Activated CD8-positive, alpha-beta memory T cell treated with anti-CD3 and anti-CD28 coated beads for 36 hours (primary cell): ENCODE data around the gene EHMT2. TPM values are rescaled to one million over a fixed set of nuclear protein-coding genes. Genes with fewer than 3 reads are reported as not detected.

Source experiments
- CTCF ChIA-PET: fragments of 350-600 bp; sonication (Branson Sonifier 250); formaldehyde crosslinking; loops from one replicate; lab custom pipeline; 2021; ENCODE audit warnings: antibody characterized with exemption; lab: Charles Lee
- POLR2A ChIA-PET: fragments of 350-600 bp; sonication (Branson Sonifier 250); formaldehyde crosslinking; loops from one replicate; lab custom pipeline; 2021; ENCODE audit warnings: antibody characterized with exemption; lab: Charles Lee
- total RNA-seq, 2 experiments: library from RNA; stranded (reverse); gene quantifications; one replicate each; pipeline ENCODE4 v1.2.3, GENCODE V29; 2021

The EHMT2 gene
- total RNA-seq, 2 experiments from 2014 or later = 67.4 to 67.8 TPM

DNA sequence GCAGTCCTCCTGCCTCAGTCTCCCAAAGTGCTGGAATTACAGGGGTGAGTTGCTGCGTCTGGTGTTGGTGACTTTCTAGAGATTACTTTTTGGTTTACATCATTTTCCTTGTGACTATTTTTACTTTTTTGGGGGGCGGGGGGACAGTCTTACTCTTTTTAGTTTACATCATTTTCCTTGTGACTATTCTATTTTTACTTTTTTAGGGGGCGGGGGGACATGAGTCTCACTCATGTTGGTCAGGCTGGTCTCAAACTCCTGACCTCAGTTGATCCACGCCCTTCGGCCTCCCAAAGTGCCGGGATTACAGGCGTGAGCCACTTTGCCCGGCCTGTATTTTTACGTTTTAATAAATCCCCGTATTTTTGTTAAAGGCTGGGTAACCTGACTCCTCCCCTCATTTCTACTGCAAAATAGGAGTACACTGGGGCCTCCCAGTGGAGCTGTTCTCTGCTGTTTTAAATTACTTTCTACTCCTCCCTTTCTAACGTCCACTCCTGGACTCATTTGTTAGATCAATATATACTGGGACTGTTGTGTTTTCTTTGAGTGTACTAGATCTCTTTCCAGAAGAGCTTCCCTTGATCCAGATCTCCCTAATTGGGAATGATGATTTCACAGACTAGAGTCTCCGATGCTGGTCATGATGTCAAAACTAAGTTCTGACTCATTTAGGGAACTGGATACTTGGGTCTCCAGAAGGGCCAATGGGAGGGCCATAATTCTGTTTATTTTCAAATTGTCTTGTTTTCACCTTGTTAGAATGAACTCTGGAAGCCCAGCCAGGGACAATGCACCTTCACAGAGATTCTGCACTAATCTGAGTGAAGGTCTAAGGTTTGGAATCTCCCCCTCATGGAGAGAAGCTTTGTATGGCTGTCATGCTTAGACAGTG is 60.8 kb downstream of the EHMT2 start:
- CTCF ChIA-PET = interaction anchor here (0.6 to 3.1 kb wide), 6 partner anchors 26 to 97 kb away, joined by 3 to 8 read pairs (median 4); partner anchors contain the start of genes MSH5 and NEU1
- POLR2A ChIA-PET = interaction anchor here (0.7 to 1.2 kb wide), 4 partner anchors 23 to 40 kb away, joined by 3 to 7 read pairs (median 4); partner anchors contain the start of gene NEU1

DNA sequence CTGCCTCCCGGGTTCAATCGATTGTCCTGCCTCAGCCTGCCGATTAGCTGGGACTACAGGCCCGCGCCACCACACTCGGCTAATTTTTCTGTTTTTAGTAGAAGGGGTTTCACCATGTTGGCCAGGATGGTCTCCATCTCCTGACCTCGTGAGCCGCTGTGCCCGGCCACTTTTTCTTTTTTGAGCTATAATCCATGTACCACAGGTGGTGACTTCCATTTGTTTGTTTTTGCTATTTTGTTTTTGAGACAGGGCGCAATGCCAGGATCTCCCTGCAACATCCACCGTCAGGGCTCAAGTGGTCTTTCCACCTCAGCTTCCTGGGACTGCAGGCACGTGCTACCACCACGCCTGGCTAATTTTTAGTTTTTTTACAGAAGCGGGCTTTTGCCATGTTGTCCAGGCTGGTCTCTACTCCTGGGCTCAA is 61.4 kb downstream of the EHMT2 start:
- CTCF ChIA-PET = interaction anchor here (0.7 to 3.1 kb wide), 6 partner anchors 27 to 153 kb away, joined by 3 to 8 read pairs (median 4); partner anchors contain the start of genes NEU1 and VARS1
- POLR2A ChIA-PET = interaction anchor here (0.7 to 1.4 kb wide), 4 partner anchors 9 to 39 kb away, joined by 3 to 7 read pairs (median 4); partner anchors contain the start of gene NEU1

DNA sequence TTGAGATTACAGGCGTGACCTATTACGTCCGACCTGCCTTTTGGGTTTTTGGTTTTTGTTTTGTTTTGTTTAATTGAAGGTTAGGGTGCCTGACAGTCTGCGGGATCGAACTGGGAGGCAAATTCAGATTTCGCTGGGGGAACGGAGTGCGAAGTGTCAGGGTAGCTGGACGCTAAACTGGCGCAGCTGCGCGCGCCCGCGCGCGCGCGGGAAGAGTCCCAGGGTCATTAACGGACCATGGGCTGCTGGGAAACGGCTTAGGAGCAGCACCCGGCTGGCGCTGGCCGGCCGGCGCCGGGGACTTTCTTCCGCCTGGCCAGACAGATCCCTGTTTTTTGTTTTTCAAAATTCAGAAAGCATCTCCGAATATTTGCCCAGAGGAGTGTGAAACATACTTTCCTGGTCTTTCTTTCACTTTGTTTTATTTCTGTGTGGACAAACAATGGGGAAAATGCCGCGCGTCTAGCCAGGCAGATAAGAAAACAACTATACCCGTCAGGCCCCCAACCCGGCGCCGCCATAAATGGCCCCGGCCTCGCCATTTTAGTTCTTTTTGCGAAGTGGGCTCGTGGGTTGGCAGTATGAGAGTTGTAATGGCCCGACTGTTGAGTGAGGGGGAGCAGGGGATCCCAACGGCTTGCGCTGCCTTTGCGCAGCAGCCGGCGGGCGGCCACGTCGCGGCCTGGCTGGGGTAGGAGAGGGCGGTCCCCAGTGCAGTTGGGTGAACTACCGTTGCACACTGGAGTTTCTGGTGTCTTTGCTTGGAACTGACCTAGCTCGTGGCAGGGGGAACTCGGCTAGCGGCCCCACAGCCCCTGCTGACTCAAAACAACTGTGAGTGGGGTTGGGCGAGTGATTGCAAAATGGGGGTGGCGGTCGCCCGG is 62.9 kb downstream of the EHMT2 start:
- POLR2A ChIA-PET = interaction anchor here (0.6 to 1.7 kb wide), 11 partner anchors 9 to 1216 kb away, joined by 3 to 9 read pairs (median 5); partner anchors contain the start of gene NEU1
- CTCF ChIA-PET = interaction anchor here (0.7 to 3.1 kb wide), 5 partner anchors 22 to 170 kb away, joined by 3 to 8 read pairs (median 5); partner anchors contain the start of genes NEU1 and VARS1

DNA sequence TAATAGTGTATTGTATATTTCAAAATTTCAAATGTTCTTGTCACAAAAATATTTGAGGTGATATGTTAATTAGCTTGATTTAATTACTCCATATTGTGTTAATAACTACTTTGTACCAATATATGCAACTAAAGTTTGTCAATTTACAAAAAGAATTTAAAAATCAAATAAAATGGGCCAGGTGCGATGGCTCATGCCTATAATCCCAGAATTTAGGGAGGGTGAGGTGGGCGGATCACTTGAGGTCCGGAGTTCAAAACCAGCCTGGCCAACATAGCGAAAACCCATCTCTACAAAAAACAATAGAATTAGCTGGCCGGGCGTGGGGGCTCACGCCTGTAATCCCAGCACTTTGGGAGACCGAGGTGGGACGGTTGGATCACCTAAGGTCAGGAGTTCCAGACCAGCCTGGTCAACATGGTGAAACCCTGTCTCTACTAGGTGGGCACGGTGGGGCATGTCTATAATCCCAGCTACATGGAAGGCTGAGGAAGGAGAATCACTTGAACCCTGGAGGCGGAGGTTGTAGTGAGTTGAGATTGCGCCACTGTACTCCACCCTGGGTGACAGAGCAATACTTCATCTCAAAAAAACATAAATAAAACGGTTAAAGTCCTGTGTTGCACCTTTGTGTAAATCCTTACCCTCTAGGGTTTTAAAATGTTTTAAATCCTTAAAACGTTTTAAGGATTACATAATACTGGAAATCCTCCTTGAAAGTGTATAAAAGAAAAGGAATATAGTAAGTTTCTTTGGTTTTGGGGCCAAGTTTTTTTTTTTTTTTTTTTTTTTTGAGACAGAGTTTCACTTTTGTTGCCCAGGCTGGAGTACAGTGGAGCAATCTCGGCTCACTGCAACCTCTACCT is 65.9 kb downstream of the EHMT2 start:
- POLR2A ChIA-PET = interaction anchor here (0.6 kb wide), 1 partner anchor 32 kb away, joined by 3 read pairs; no protein-coding TSS in a partner anchor
- CTCF ChIA-PET = interaction anchor here (0.6 to 2.6 kb wide), 10 partner anchors 9 to 695 kb away, joined by 3 to 11 read pairs (median 4); partner anchors contain the start of genes DDAH2, LSM2 and VWA7

DNA sequence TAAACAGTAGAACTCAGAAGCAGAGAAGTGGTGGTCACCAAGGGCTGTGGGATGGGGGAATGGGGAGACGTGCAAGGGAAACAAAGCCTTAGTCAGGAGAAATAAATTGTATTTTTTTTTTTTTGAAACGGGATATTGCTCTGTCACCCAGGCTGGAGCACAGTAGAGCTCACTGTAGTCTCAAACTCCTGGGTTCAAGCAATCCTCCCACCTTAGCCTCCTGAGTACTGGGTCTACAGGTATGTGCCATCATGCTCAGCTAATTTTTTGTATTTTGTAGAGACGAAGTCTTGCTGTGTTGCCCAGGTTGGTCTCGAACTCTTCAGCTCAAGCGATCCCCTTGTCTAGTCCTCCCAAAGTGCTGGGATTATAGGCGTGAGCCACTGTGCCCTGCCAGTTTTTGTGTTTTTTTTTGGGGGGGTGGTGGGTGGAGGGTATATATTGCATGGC is 66.6 kb downstream of the EHMT2 start:
- CTCF ChIA-PET = interaction anchor here (0.6 to 2.6 kb wide), 8 partner anchors 9 to 167 kb away, joined by 3 to 15 read pairs (median 4); partner anchors contain the start of genes DDAH2, GPANK1, HSPA1A and HSPA1L
- POLR2A ChIA-PET = interaction anchor here (0.6 to 0.7 kb wide), 3 partner anchors 33 to 137 kb away, joined by 3 to 7 read pairs (median 4); no protein-coding TSS in a partner anchor

Other genes starting within 250 kb of the EHMT2 start
- gene BAG6, start 245.0 kb downstream of the EHMT2 start, total RNA-seq = 100 to 1,000 TPM; 254 to 267 TPM
- 1 to 10 TPM; 1.9 to 2.2 TPM for gene APOM, start 241.8 kb downstream of the EHMT2 start, total RNA-seq
- 10 to 100 TPM; 16.7 to 17.6 TPM for gene C6orf47, start 236.9 kb downstream of the EHMT2 start, total RNA-seq
- gene GPANK1, start 232.7 kb downstream of the EHMT2 start, total RNA-seq = 10 to 100 TPM; 44.6 to 45.1 TPM
- 100 to 1,000 TPM; 329 TPM for gene CSNK2B, start 231.6 kb downstream of the EHMT2 start, total RNA-seq
- 10 to 100 TPM; 18.1 to 20.1 TPM for gene LY6G5B, start 227.7 kb downstream of the EHMT2 start, total RNA-seq
- gene LY6G5C, start 216.6 kb downstream of the EHMT2 start, total RNA-seq = 1 to 10 TPM; 3.1 to 3.5 TPM
- gene ABHD16A, start 194.4 kb downstream of the EHMT2 start, total RNA-seq = 10 to 100 TPM; 30.1 to 32.0 TPM
- gene LY6G6F, start 190.8 kb downstream of the EHMT2 start, total RNA-seq = not detected
- gene LY6G6D, start 182.3 kb downstream of the EHMT2 start, total RNA-seq = not detected
- not detected for gene LY6G6C, start 176.0 kb downstream of the EHMT2 start, total RNA-seq
- under 1 TPM in 1 of 2 experiments, not detected in 1; 0.06 TPM for gene MPIG6B, start 174.3 kb downstream of the EHMT2 start, total RNA-seq
- gene DDAH2, start 168.4 kb downstream of the EHMT2 start, total RNA-seq = 1 to 10 TPM; 4.6 to 4.9 TPM
- 100 to 1,000 TPM; 383 to 395 TPM for gene CLIC1, start 161.2 kb downstream of the EHMT2 start, total RNA-seq
- gene MSH5, start 157.7 kb downstream of the EHMT2 start, total RNA-seq = 10 to 100 TPM; 60.3 to 61.5 TPM
- gene SAPCD1, start 135.0 kb downstream of the EHMT2 start, total RNA-seq = 1 to 10 TPM; 7.6 to 8.6 TPM
- gene VWA7, start 120.4 kb downstream of the EHMT2 start, total RNA-seq = 1 to 10 TPM; 1.6 to 1.9 TPM
- 100 to 1,000 TPM; 190 to 191 TPM for gene VARS1, start 101.9 kb downstream of the EHMT2 start, total RNA-seq
- 100 to 1,000 TPM; 154 to 166 TPM for gene LSM2, start 90.7 kb downstream of the EHMT2 start, total RNA-seq
- gene HSPA1L, start 82.4 kb downstream of the EHMT2 start, total RNA-seq = 1 to 10 TPM; 2.6 to 2.7 TPM
- gene HSPA1A, start 82.2 kb downstream of the EHMT2 start, total RNA-seq = 10 to 100 TPM; 62.0 to 63.9 TPM
- gene HSPA1B, start 70.0 kb downstream of the EHMT2 start, total RNA-seq = 10 to 100 TPM; 82.6 to 86.9 TPM
- 10 to 100 TPM; 15.9 to 17.4 TPM for gene NEU1, start 34.9 kb downstream of the EHMT2 start, total RNA-seq
- not detected for gene SLC44A4, start 18.7 kb downstream of the EHMT2 start, total RNA-seq
- 1 to 10 TPM; 3.3 to 3.6 TPM for gene ZBTB12, start 4.4 kb upstream of the EHMT2 start, total RNA-seq
- under 1 TPM; 0.59 to 0.82 TPM for gene C2, start 30.0 kb upstream of the EHMT2 start, total RNA-seq
- gene CFB, start 48.4 kb upstream of the EHMT2 start, total RNA-seq = not detected
- 10 to 100 TPM; 80.0 to 85.7 TPM for gene NELFE, start 61.3 kb upstream of the EHMT2 start, total RNA-seq
- gene SKIC2, start 61.5 kb upstream of the EHMT2 start, total RNA-seq = 100 to 1,000 TPM; 106 to 109 TPM
- gene DXO, start 74.4 kb upstream of the EHMT2 start, total RNA-seq = 10 to 100 TPM; 11.8 to 13.7 TPM
- gene C4A, start 84.4 kb upstream of the EHMT2 start, total RNA-seq = 1 to 10 TPM; 3.0 to 3.7 TPM
- 1 to 10 TPM; 2.5 to 3.6 TPM for gene C4B, start 117.1 kb upstream of the EHMT2 start, total RNA-seq
- gene CYP21A2, start 140.7 kb upstream of the EHMT2 start, total RNA-seq = under 1 TPM; 0.23 to 0.44 TPM
- gene TNXB, start 211.6 kb upstream of the EHMT2 start, total RNA-seq = 1 to 10 TPM; 1.1 to 1.3 TPM
- 10 to 100 TPM; 60.6 to 61.8 TPM for gene ATF6B, start 230.5 kb upstream of the EHMT2 start, total RNA-seq
- gene FKBPL, start 232.6 kb upstream of the EHMT2 start, total RNA-seq = 1 to 10 TPM; 6.7 to 7.1 TPM